ENCODE data around the gene PRKAB1.

DNA sequence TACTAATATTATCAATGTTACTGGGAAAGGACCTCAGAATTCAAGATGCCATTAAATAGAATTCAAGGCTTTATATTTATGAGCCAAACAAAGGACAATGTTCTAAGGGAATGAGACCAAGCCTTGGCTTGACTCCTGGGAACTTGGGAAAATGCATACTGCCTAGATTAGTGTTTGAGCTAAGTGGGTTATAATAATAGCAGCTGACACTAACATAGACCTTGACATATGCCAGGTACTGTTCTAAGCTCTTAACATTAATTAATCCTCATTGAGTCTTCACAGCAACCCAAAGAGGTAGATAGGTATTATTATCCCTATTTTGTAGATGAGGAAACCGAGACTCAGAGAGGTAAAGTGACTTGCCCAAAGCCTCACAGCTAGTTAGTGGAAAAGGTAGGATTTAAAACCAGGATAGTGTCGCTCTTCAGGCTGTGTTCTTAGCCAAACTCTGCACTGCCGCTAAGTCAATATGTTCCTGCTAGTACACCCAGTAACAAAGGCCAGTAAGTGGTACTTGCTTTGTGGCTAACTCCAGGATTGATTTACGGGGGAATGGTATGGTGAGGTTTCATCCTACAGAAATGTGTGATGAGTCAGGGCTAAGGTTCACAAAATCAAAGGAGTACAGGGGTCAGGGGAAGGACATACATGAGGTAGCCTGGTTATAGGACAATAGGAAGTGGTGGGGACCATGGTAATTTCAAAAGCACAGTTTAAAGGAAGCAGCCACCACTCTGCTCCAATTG lies 35.8 kb upstream of the PRKAB1 start:
- TF ChIP-seq, protein P1, sequence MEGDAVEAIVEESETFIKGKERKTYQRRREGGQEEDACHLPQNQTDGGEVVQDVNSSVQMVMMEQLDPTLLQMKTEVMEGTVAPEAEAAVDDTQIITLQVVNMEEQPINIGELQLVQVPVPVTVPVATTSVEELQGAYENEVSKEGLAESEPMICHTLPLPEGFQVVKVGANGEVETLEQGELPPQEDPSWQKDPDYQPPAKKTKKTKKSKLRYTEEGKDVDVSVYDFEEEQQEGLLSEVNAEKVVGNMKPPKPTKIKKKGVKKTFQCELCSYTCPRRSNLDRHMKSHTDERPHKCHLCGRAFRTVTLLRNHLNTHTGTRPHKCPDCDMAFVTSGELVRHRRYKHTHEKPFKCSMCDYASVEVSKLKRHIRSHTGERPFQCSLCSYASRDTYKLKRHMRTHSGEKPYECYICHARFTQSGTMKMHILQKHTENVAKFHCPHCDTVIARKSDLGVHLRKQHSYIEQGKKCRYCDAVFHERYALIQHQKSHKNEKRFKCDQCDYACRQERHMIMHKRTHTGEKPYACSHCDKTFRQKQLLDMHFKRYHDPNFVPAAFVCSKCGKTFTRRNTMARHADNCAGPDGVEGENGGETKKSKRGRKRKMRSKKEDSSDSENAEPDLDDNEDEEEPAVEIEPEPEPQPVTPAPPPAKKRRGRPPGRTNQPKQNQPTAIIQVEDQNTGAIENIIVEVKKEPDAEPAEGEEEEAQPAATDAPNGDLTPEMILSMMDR (IDR thresholded peaks at IDR 0.05) = no peak
- no peak for TF ChIP-seq POLR2A (IDR thresholded peaks at IDR 0.05)

Measured in gastroesophageal sphincter (tissue), 3 donors.